NB4 (cell line): ENCODE data around the gene MAG.

Experiments used
- MAX ChIP-seq: IDR thresholded peaks from 2 replicates; pipeline ENCODE4 v1.6.1; 2011; ENCODE audit warnings: low read depth, low read length
- TF ChIP-seq, protein P1 (sequence below): IDR thresholded peaks from one replicate; pipeline ENCODE4 v1.5.1; 2012; ENCODE audit warnings: low read depth, low read length

DNA sequence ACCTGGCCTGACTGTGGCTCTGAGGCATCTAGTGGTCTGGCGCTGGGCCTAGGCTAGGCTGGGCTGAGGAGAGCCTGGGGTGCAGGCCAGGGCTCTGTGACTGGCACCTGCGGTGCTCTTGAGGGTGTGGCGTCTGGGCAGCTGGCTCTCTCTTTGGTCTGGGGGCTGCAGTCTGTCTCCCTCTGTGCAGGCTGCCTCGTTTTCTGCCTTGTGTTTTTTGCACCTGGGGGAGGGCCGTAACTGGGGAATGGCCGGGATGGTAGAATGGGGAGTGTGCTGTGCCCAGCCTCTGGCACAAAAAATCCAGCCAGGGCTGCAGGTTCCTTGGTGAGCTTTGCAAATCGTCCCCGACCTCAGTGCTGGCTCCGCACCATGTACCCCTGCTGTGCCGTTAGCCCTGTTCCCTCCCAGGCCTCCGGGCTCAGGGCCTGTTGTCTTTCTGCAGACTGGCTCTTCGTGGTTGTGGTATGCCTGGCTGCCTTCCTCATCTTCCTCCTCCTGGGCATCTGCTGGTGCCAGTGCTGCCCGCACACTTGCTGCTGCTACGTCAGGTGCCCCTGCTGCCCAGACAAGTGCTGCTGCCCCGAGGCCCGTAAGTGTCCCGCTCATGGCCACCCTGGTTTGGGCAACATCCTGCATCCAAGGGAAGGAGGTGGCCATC, 29.7 kb upstream of the MAG start:
- TF ChIP-seq, protein P1, sequence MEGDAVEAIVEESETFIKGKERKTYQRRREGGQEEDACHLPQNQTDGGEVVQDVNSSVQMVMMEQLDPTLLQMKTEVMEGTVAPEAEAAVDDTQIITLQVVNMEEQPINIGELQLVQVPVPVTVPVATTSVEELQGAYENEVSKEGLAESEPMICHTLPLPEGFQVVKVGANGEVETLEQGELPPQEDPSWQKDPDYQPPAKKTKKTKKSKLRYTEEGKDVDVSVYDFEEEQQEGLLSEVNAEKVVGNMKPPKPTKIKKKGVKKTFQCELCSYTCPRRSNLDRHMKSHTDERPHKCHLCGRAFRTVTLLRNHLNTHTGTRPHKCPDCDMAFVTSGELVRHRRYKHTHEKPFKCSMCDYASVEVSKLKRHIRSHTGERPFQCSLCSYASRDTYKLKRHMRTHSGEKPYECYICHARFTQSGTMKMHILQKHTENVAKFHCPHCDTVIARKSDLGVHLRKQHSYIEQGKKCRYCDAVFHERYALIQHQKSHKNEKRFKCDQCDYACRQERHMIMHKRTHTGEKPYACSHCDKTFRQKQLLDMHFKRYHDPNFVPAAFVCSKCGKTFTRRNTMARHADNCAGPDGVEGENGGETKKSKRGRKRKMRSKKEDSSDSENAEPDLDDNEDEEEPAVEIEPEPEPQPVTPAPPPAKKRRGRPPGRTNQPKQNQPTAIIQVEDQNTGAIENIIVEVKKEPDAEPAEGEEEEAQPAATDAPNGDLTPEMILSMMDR, result no peak
- TF ChIP-seq MAX, result no peak
